ENCODE results near the gene PARVA.

GRCh38 chr11:12465332-12465731 is 88.0 kb downstream of the PARVA start:
- TF ChIP-seq CTCF (IDR thresholded peaks at IDR 0.05) (no peak), POLR2AphosphoS5 (IDR thresholded peaks at IDR 0.05) (no peak)

All from sigmoid colon (tissue), 4 donors.